HG03097 (cell line): ENCODE data around the gene TUBAL3.
"Not testable (repeated sequence)": the region's sequence is repeated elsewhere in the genome, so short reads cannot be mapped to it uniquely, and the experiment has no call there.

Source experiments
- ATAC-seq: cut with Tn5 transposase; IDR thresholded peaks from one replicate; pipeline ENCODE4 v1.9.1; 2021; ENCODE audit not compliant: unreplicated experiment, low FRiP score

Gene TUBAL3

GRCh38 chr10:5428133-5428532 lies 23.5 kb upstream of the TUBAL3 start:
- no peak for ATAC-seq

- no peak for ATAC-seq
These were observed 20.1 kb upstream of the TUBAL3 start for GRCh38 chr10:5424751-5425150.

- ATAC-seq = no peak
These were observed 19.1 kb upstream of the TUBAL3 start for GRCh38 chr10:5423771-5424170.

GRCh38 chr10:5419466-5420094 lies 15.0 kb upstream of the TUBAL3 start:
- no peak for ATAC-seq

GRCh38 chr10:5418584-5418983 lies 14.0 kb upstream of the TUBAL3 start:
- ATAC-seq = no peak

GRCh38 chr10:5416981-5417380 lies 12.4 kb upstream of the TUBAL3 start:
- ATAC-seq = no peak

- ATAC-seq = no peak
These were observed 8.6 kb upstream of the TUBAL3 start for GRCh38 chr10:5413012-5413938.

- peak; percentile 97 for ATAC-seq
These were observed 7.8 kb upstream of the TUBAL3 start, which contains the start of gene NET1 for GRCh38 chr10:5412277-5412941. Gene NET1 (plus strand): TSS chr10:5412557. CDS start chr10:5412693, 136 bp downstream.

- no peak for ATAC-seq
These were observed 7.3 kb upstream of the TUBAL3 start for GRCh38 chr10:5411941-5412276.

GRCh38 chr10:5410787-5411186 lies 6.2 kb upstream of the TUBAL3 start:
- not testable (repeated sequence) for ATAC-seq

- no peak for ATAC-seq
These were observed 2.3 kb upstream of the TUBAL3 start for GRCh38 chr10:5406918-5407317.

- ATAC-seq = no peak
These were observed 1.8 kb downstream of the TUBAL3 start for GRCh38 chr10:5402798-5403197.

- ATAC-seq = no peak
These were observed 4.0 kb downstream of the TUBAL3 start for GRCh38 chr10:5400468-5401240.

GRCh38 chr10:5399332-5399731 lies 5.3 kb downstream of the TUBAL3 start:
- ATAC-seq = no peak

- ATAC-seq = no peak
These were observed 7.9 kb downstream of the TUBAL3 start for GRCh38 chr10:5396556-5397300.

GRCh38 chr10:5395168-5395567 lies 9.5 kb downstream of the TUBAL3 start:
- ATAC-seq = no peak

- no peak for ATAC-seq
These were observed 11.1 kb downstream of the TUBAL3 start for GRCh38 chr10:5393529-5393928.

- ATAC-seq = no peak
These were observed 12.8 kb downstream of the TUBAL3 start for GRCh38 chr10:5391790-5392189.

GRCh38 chr10:5390607-5391205 lies 13.9 kb downstream of the TUBAL3 start:
- no peak for ATAC-seq

GRCh38 chr10:5387169-5387568 lies 17.5 kb downstream of the TUBAL3 start:
- no peak for ATAC-seq
